Astrocyte (in vitro differentiated cells and primary cell): ENCODE results near the gene KCNN2. TPM values are rescaled to one million over a fixed set of nuclear protein-coding genes. Genes with fewer than 3 reads are reported as not detected.

ENCODE experiments used
- DNase-seq: peaks from one replicate; pipeline ENCODE4 v3.0.0-alpha.2; 2010; ENCODE audit warnings: low read depth
- FAIRE-seq: peaks from 2 replicates; lab custom pipeline; 2011; peaks lifted over from hg19 to GRCh38; lab: Jason Lieb, UNC
- H2AFZ ChIP-seq: 2 replicates; pipeline ENCODE4 v1.6.0; 2012; ENCODE audit warnings: low read depth, low read length, inconsistent platforms
- H3K27ac ChIP-seq: 2 replicates; pipeline ENCODE4 v1.5.1; 2011; ENCODE audit warnings: low read depth, low read length, inconsistent platforms
- H3K27me3 ChIP-seq: 2 replicates; pipeline ENCODE4 v1.6.0; 2011; ENCODE audit warnings: low read length, inconsistent platforms; ENCODE audit not compliant: insufficient read depth
- H3K36me3 ChIP-seq: 2 replicates; pipeline ENCODE4 v1.5.1; 2011; ENCODE audit warnings: low read length, inconsistent platforms; ENCODE audit not compliant: insufficient read depth
- H3K4me1 ChIP-seq: 2 replicates; pipeline ENCODE4 v1.5.1; 2011; ENCODE audit warnings: low read length, inconsistent platforms; ENCODE audit not compliant: insufficient read depth
- H3K4me2 ChIP-seq: 2 replicates; pipeline ENCODE4 v1.6.0; 2012; ENCODE audit warnings: low read length, inconsistent platforms
- H3K4me3 ChIP-seq: 2 replicates; pipeline ENCODE4 v1.5.1; 2011; ENCODE audit warnings: low read depth, mild to moderate bottlenecking, low read length, inconsistent platforms; ENCODE audit not compliant: insufficient read depth
- H3K79me2 ChIP-seq: 2 replicates; pipeline ENCODE4 v1.6.0; 2012; ENCODE audit warnings: mild to moderate bottlenecking, low read length, inconsistent platforms; ENCODE audit not compliant: insufficient read depth
- H3K9ac ChIP-seq: 2 replicates; pipeline ENCODE4 v1.6.0; 2012; ENCODE audit warnings: mild to moderate bottlenecking, low read length, inconsistent platforms
- H3K9me3 ChIP-seq: 2 replicates; pipeline ENCODE4 v1.5.1; 2012; ENCODE audit warnings: low read depth, mild to moderate bottlenecking, low read length, inconsistent platforms; ENCODE audit not compliant: insufficient read depth
- H4K20me1 ChIP-seq: 2 replicates; pipeline ENCODE4 v1.6.0; 2012; ENCODE audit warnings: low read length, inconsistent platforms; ENCODE audit not compliant: insufficient read depth
- H3K27ac Mint-ChIP-seq: one replicate; pipeline ENCODE4 v1.8.0; 2021; ENCODE audit warnings: mild to moderate bottlenecking, mixed read lengths; ENCODE audit not compliant: unreplicated experiment
- H3K27me3 Mint-ChIP-seq: one replicate; pipeline ENCODE4 v1.8.0; 2021; ENCODE audit warnings: low read depth, mixed read lengths; ENCODE audit not compliant: unreplicated experiment
- H3K36me3 Mint-ChIP-seq: one replicate; pipeline ENCODE4 v1.8.0; 2021; ENCODE audit warnings: low read depth, mixed read lengths; ENCODE audit not compliant: unreplicated experiment
- H3K4me1 Mint-ChIP-seq: one replicate; pipeline ENCODE4 v1.8.0; 2021; ENCODE audit warnings: low read depth, mixed read lengths; ENCODE audit not compliant: unreplicated experiment
- H3K4me3 Mint-ChIP-seq: one replicate; pipeline ENCODE4 v1.8.0; 2021; ENCODE audit warnings: mild to moderate bottlenecking, moderate library complexity, mixed read lengths; ENCODE audit not compliant: unreplicated experiment
- H3K9me3 Mint-ChIP-seq: one replicate; pipeline ENCODE4 v1.8.0; 2021; ENCODE audit warnings: mild to moderate bottlenecking, mixed read lengths; ENCODE audit not compliant: unreplicated experiment
- CTCF ChIP-seq: IDR thresholded peaks from 2 replicates; pipeline ENCODE4 v1.5.1; 2011; ENCODE audit warnings: low read depth, mild to moderate bottlenecking, inconsistent platforms, low read length, moderate library complexity; ENCODE audit not compliant: insufficient read depth
- EZH2 ChIP-seq: IDR thresholded peaks from 2 replicates; pipeline ENCODE4 v1.6.1; 2012; ENCODE audit warnings: mild to moderate bottlenecking, low read length, inconsistent platforms; ENCODE audit not compliant: insufficient read depth
- total RNA-seq: library from RNA; stranded (reverse); gene quantifications from 2 replicates; pipeline ENCODE4 v1.2.1, GENCODE V29; 2021

KCNN2 gene
- total RNA-seq, 1 donor from 2014 or later = 0.32 TPM

DNA sequence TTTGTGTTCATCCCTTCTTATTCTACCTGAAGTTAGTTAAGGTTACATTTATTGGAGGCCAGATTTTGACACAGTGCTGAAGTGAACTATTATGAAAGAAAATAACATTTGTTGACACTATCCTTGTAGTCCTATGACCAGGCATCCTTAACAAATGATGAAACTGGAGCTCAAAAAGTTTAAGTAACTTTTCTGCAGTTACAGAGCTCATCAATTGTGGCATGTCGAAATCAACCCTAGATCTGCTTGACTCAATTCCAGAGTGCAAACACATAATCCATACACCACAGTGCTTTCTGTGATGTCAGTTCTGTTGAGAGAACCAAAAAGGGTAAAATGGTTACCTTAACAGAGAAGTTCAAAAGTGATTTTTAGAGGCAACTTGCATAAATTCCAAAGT lies 28.6 kb downstream of the KCNN2 start:
- Histone ChIP-seq H2AFZ (no peak overlapping the region), H3K9me3 (no peaks in the 10 kb centered on the region), H3K4me3 (no peak overlapping the region), H4K20me1 (no peaks in the 10 kb centered on the region), H3K79me2 (no peaks in the 10 kb centered on the region), H3K36me3 (no peaks in the 10 kb centered on the region), H3K9ac (no peak overlapping the region), H3K4me1 (no peaks in the 10 kb centered on the region), H3K27me3 (no peaks in the 10 kb centered on the region), H3K27ac (no peak overlapping the region), H3K4me2 (no peak overlapping the region)
- Mint-ChIP-seq H3K36me3 (no peaks in the 10 kb centered on the region), H3K27me3 (no peaks in the 10 kb centered on the region), H3K27ac (no peak overlapping the region), H3K9me3 (no peaks in the 10 kb centered on the region), H3K4me3 (no peak overlapping the region), H3K4me1 (peaks cover 9% of the 10 kb centered on the region)
- no peak for TF ChIP-seq CTCF
- no peak for TF ChIP-seq EZH2
- DNase-seq = no peak
- FAIRE-seq = no peak

DNA sequence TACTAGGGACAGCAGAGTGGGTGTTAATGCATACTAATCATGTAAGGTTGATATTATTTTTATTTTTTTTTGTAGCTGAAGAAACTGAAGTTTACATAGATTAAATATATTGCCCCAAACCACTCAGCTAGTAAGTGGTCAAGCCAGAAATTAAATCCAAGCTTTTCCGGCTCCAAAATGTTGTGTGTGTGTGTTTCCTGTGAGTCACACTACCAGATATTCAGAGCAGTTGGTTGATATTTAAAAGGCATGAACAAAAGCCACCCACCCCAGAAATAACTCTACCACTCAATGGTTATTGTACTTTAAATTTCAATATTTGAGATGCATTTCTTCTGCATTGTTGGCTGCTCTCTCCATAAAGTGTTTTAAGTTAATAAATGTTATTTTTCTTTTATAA lies 29.5 kb downstream of the KCNN2 start:
- Histone ChIP-seq H3K36me3 (no peaks in the 10 kb centered on the region), H3K4me2 (no peak overlapping the region), H3K27ac (no peak overlapping the region), H3K79me2 (no peaks in the 10 kb centered on the region), H3K4me3 (no peak overlapping the region), H3K27me3 (no peaks in the 10 kb centered on the region), H3K4me1 (no peaks in the 10 kb centered on the region), H2AFZ (no peak overlapping the region), H3K9ac (no peak overlapping the region), H3K9me3 (no peaks in the 10 kb centered on the region), H4K20me1 (no peaks in the 10 kb centered on the region)
- H3K9me3 Mint-ChIP-seq = no peaks in the 10 kb centered on the region
- no peaks in the 10 kb centered on the region for H3K27me3 Mint-ChIP-seq
- FAIRE-seq = no peak
- peak; percentile 18 for DNase-seq
- no peaks in the 10 kb centered on the region for H3K36me3 Mint-ChIP-seq
- TF ChIP-seq CTCF (no peak), EZH2 (no peak)
- H3K4me1 Mint-ChIP-seq = peaks cover 9% of the 10 kb centered on the region
- no peak overlapping the region for H3K27ac Mint-ChIP-seq
- H3K4me3 Mint-ChIP-seq = no peak overlapping the region

DNA sequence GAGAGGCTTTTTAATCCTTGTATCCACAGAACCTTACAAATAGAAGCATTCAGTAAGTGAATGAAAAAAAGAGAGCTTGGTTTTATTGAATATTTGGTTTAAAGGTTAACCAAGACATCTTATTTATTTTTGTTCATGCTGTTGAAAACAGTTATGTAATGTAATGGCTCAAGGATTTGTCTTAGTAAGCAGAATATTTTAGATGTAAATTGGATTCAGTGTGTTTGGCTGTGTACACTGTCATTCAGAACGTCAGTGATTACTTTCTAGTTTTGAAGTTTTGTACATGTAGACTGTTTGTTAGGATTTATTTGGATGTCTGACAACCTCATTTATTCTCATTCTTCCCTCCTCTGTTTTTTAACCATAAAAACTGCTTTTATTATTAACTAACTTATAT lies 31.3 kb downstream of the KCNN2 start:
- Histone ChIP-seq H3K4me3 (no peak overlapping the region), H2AFZ (no peak overlapping the region), H3K79me2 (no peaks in the 10 kb centered on the region), H3K36me3 (no peaks in the 10 kb centered on the region), H3K4me1 (no peaks in the 10 kb centered on the region), H3K9ac (no peak overlapping the region), H3K4me2 (no peak overlapping the region), H4K20me1 (no peaks in the 10 kb centered on the region), H3K9me3 (no peaks in the 10 kb centered on the region), H3K27me3 (no peaks in the 10 kb centered on the region), H3K27ac (no peak overlapping the region)
- Mint-ChIP-seq H3K27ac (no peak overlapping the region), H3K27me3 (no peaks in the 10 kb centered on the region), H3K36me3 (no peaks in the 10 kb centered on the region), H3K9me3 (peaks cover 2% of the 10 kb centered on the region), H3K4me3 (no peak overlapping the region), H3K4me1 (peaks cover 5% of the 10 kb centered on the region)
- DNase-seq (no peak), FAIRE-seq (no peak)
- no peak for TF ChIP-seq EZH2
